ENCODE data around the gene BCAT1. TPM values are rescaled to one million over a fixed set of nuclear protein-coding genes. Genes with fewer than 3 reads are reported as not detected.

BCAT1 gene
- total and polyA plus RNA-seq, 2 of the 8 experiments (the other 6 are each of a cell fraction or from before 2014, with no cell fraction given) = 19.7 to 263 TPM

- Histone ChIP-seq H4K5ac (ENCODE audit: insufficient read length, low read depth, low read length) (no peak overlapping the region), H2BK5ac (ENCODE audit: low read depth, low read length) (no peak overlapping the region), H3K56ac (replicated peaks; ENCODE audit: insufficient read length, low read depth, low read length) (no peak overlapping the region), H2AK5ac (ENCODE audit: low read depth, low read length) (no peak overlapping the region), H2BK12ac (ENCODE audit: low read depth, low read length) (no peak overlapping the region), H3K23ac (ENCODE audit: insufficient read length) (no peak overlapping the region), H2AFZ (ENCODE audit: low read length) (no peak overlapping the region), H3K4me2 (ENCODE audit: insufficient read depth in 1 of 2, low read depth in 2 of 2, low read length in 2 of 2) (no peak overlapping the region), H4K8ac (ENCODE audit: extremely low read depth, insufficient read depth, low read length) (no peak overlapping the region), H3K18ac (ENCODE audit: extremely low read depth, low read length) (no peak overlapping the region), H3K36me3 (ENCODE audit: control insufficient read depth in 2 of 4, insufficient read depth in 4 of 4, low read length in 3 of 4) (peaks cover 0 to 56% (median 36%) of the 10 kb centered on the region in 4 experiments; a peak in 6 of 8 replicates), H2BK20ac (ENCODE audit: low read length) (no peak overlapping the region), H3K14ac (ENCODE audit: insufficient read length) (no peak overlapping the region), H4K20me1 (replicated peaks in 1 of 2; ENCODE audit: control insufficient read depth in 1 of 2, insufficient read depth in 2 of 2, low read length in 2 of 2) (peaks cover 2% of the 10 kb centered on the region in 2 experiments), H3K27ac (ENCODE audit: low read depth, low read length) (no peak overlapping the region), H3K4me3 (ENCODE audit: extremely low read depth in 1 of 4, insufficient read depth in 2 of 4, low read depth in 3 of 4, low read length in 4 of 4) (no peak overlapping the region), H3K27me3 (replicated peaks in 1 of 4; ENCODE audit: control insufficient read depth in 3 of 4, extremely low read depth in 1 of 4, insufficient read depth in 3 of 4, low read length in 3 of 4) (no peaks in the 10 kb centered on the region), H3K4me1 (replicated peaks in 1 of 4; ENCODE audit: control insufficient read depth in 3 of 4, insufficient read depth in 4 of 4, low read length in 3 of 4) (no peaks in the 10 kb centered on the region), H2BK15ac (ENCODE audit: low read length) (no peak overlapping the region), H3K4ac (replicated peaks; ENCODE audit: insufficient read length, low read depth, low read length) (no peak overlapping the region), H3K9me3 (ENCODE audit: insufficient read depth in 2 of 2, low read depth in 1 of 2, low read length in 1 of 2) (no peaks in the 10 kb centered on the region), H3K23me2 (ENCODE audit: low read depth, low read length) (no peaks in the 10 kb centered on the region), H4K91ac (replicated peaks; ENCODE audit: insufficient read length, low read length) (no peak overlapping the region), H3K9ac (replicated peaks in 1 of 4; ENCODE audit: extremely low read depth in 1 of 4, low read depth in 3 of 4, low read length in 3 of 4) (no peak overlapping the region), H3K79me2 (ENCODE audit: control insufficient read depth in 1 of 2, insufficient read depth in 2 of 2, low read length in 2 of 2) (no peaks in the 10 kb centered on the region), H3K79me1 (ENCODE audit: low read depth, low read length) (no peaks in the 10 kb centered on the region), H2BK120ac (replicated peaks; ENCODE audit: low read depth, low read length) (no peak overlapping the region)
- 93% methylated on average over 2 of the region's 2 CpGs; no CpG with 5 or more reads in 1 of the 2 experiments for WGBS, 2 experiments (ENCODE audit: extremely low coverage in 1 of 2, insufficient coverage in 1 of 2, insufficient read length in 1 of 2, insufficient replicate concordance in 2 of 2, low coverage in 1 of 2, low lambda C conversion rate in 2 of 2, missing lambda C conversion rate in 1 of 2)
- FAIRE-seq (no peak), DNase-seq (ENCODE audit: low read depth in 1 of 2, low spot score in 2 of 2) (no peak)
- ChIA-PET CTCF (ENCODE audit: partially characterized antibody) (interaction anchor here (1.1 to 1.3 kb wide), 3 partner anchors 13 to 291 kb away, joined by 3 read pairs; no protein-coding TSS in a partner anchor), POLR2A (ENCODE audit: partially characterized antibody) (interaction anchor here (1.0 kb wide), 1 partner anchor 106 kb away, joined by 3 read pairs; no protein-coding TSS in a partner anchor)
- no peak for TF ChIP-seq EZH2 (IDR thresholded peaks at IDR 0.05; ENCODE audit: low read depth, low read length, severe bottlenecking)
- no peak for TF ChIP-seq RFX5 (IDR thresholded peaks at IDR 0.05; ENCODE audit: borderline replicate concordance, low read depth, low read length)
- no peak for TF ChIP-seq CEBPB (IDR thresholded peaks at IDR 0.05; ENCODE audit: low read depth, low read length)
Measured at GRCh38 chr12:24838531-24838950, 110.4 kb downstream of the BCAT1 start.

Measured in H1 (cell line).